A549 (cell line): ENCODE data around the gene RALGPS2.

Source experiments
- EP300 ChIP-seq, 2 experiments: fragments of >200 bp; sonication (Bioruptor Twin); formaldehyde crosslinking; IDR thresholded peaks; 2 replicates in 1 of 2; 3 replicates in 1 of 2; pipeline ENCODE4 v1.6.1; 2016 to 2017
- TF ChIP-seq, protein P1 (sequence below): fragments of >200 bp; sonication (Bioruptor Twin); formaldehyde crosslinking; IDR thresholded peaks from 3 replicates; pipeline ENCODE4 v1.5.1; 2016

DNA sequence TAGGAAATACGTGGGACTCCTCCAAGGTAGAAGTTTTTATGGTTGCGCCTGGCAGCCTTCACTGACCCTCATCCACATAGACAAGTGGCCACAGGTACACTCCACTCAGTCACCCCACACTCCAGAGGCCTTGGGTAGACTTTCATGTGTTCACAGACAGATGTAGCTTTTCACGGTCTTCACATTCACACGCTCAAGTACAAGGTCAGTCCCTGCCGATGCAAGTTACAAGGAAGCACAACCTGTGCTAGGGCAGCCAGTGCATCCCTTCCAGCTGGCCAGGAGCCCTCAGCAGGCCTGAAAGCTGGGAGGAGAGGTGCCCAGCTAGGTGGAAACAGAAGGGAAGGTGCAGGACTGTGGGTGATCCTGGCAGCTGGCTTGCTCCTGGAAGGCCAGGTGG lies 245.1 kb downstream of the RALGPS2 start:
- no peak for TF ChIP-seq EP300 (IDR thresholded peaks at IDR 0.05)
- TF ChIP-seq, protein P1, sequence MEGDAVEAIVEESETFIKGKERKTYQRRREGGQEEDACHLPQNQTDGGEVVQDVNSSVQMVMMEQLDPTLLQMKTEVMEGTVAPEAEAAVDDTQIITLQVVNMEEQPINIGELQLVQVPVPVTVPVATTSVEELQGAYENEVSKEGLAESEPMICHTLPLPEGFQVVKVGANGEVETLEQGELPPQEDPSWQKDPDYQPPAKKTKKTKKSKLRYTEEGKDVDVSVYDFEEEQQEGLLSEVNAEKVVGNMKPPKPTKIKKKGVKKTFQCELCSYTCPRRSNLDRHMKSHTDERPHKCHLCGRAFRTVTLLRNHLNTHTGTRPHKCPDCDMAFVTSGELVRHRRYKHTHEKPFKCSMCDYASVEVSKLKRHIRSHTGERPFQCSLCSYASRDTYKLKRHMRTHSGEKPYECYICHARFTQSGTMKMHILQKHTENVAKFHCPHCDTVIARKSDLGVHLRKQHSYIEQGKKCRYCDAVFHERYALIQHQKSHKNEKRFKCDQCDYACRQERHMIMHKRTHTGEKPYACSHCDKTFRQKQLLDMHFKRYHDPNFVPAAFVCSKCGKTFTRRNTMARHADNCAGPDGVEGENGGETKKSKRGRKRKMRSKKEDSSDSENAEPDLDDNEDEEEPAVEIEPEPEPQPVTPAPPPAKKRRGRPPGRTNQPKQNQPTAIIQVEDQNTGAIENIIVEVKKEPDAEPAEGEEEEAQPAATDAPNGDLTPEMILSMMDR: no peak
